Neural cell (in vitro differentiated cells): ENCODE data around the gene SERPINA3. TPM values are rescaled to one million over a fixed set of nuclear protein-coding genes. Genes with fewer than 3 reads are reported as not detected.

Source experiments
- H2AFZ ChIP-seq: fragments of 200-600, 300-800 bp; sonication (generic), shearing (Covaris generic); 2 replicates; pipeline ENCODE4 v1.6.0; 2014; ENCODE audit warnings: low read depth, mild to moderate bottlenecking, antibody characterized with exemption, low read length, moderate library complexity
- H3F3A ChIP-seq: fragments of 200-600 bp; shearing (Covaris generic); 2 replicates; pipeline ENCODE4 v1.6.1; 2016; ENCODE audit warnings: mild to moderate bottlenecking, moderate library complexity, mixed read lengths, antibody characterized with exemption, low read length; ENCODE audit not compliant: insufficient read depth, poor library complexity, severe bottlenecking
- H3K27ac ChIP-seq: fragments of 200-600, 300-800 bp; sonication (generic), shearing (Covaris generic); 2 replicates; pipeline ENCODE4 v1.5.1; 2014; ENCODE audit warnings: mild to moderate bottlenecking, low read length, moderate library complexity
- H3K27me3 ChIP-seq: fragments of 300-800, 200-600 bp; sonication (generic), shearing (Covaris generic); 2 replicates; pipeline ENCODE4 v1.6.0; 2014; ENCODE audit warnings: mild to moderate bottlenecking, low read depth, low read length, moderate library complexity; ENCODE audit not compliant: insufficient read depth
- H3K36me3 ChIP-seq: fragments of 300-800, 200-600 bp; sonication (generic), shearing (Covaris generic); 2 replicates; pipeline ENCODE4 v1.5.1; 2014; ENCODE audit warnings: mild to moderate bottlenecking, antibody characterized with exemption, low read length, moderate library complexity; ENCODE audit not compliant: insufficient read depth
- H3K4me2 ChIP-seq: fragments of 300-800, 200-600 bp; sonication (generic), shearing (Covaris generic); 2 replicates; pipeline ENCODE4 v1.6.0; 2014; ENCODE audit warnings: mild to moderate bottlenecking, low read length
- H3K4me3 ChIP-seq: fragments of 300-800, 200-600 bp; sonication (generic), shearing (Covaris generic); 2 replicates; pipeline ENCODE4 v1.5.1; 2014; ENCODE audit warnings: mild to moderate bottlenecking, low read length, moderate library complexity
- H3K79me2 ChIP-seq: fragments of 200-600 bp; shearing (Covaris generic); replicated peaks from 2 replicates; pipeline ENCODE4 v1.6.0; 2014; ENCODE audit warnings: mild to moderate bottlenecking, low read length, moderate library complexity; ENCODE audit not compliant: insufficient read depth
- H3K9ac ChIP-seq: fragments of 300-800, 200-600 bp; sonication (generic), shearing (Covaris generic); 2 replicates; pipeline ENCODE4 v1.6.1; 2016; ENCODE audit warnings: mild to moderate bottlenecking, low read length, mixed read lengths
- H3K9me2 ChIP-seq: fragments of 200-600 bp; shearing (Covaris generic); 2 replicates; pipeline ENCODE4 v1.6.1; 2016; ENCODE audit warnings: mild to moderate bottlenecking, low read length, mixed read lengths; ENCODE audit not compliant: insufficient read depth
- H3K9me3 ChIP-seq: fragments of 200-600, 300-800 bp; sonication (generic), shearing (Covaris generic); 2 replicates; pipeline ENCODE4 v1.6.1; 2016; ENCODE audit warnings: mild to moderate bottlenecking, mixed run types, low read length, moderate library complexity, mixed read lengths
- H4K20me1 ChIP-seq: fragments of 200-600 bp; shearing (Covaris generic); 2 replicates; pipeline ENCODE4 v1.6.1; 2016; ENCODE audit warnings: mild to moderate bottlenecking, mixed run types; ENCODE audit not compliant: insufficient read depth
- CTCF ChIP-seq: fragments of 450-650 bp; IDR thresholded peaks from 2 replicates; pipeline ENCODE4 v1.5.1; 2014; ENCODE audit warnings: antibody characterized with exemption, mild to moderate bottlenecking, moderate library complexity; ENCODE audit not compliant: poor library complexity, severe bottlenecking
- EP300 ChIP-seq: fragments of 450-650 bp; conservative IDR thresholded peaks from 2 replicates; pipeline ENCODE4 v1.6.1; 2014; ENCODE audit warnings: antibody characterized with exemption, mild to moderate bottlenecking, moderate library complexity; ENCODE audit not compliant: poor library complexity, severe bottlenecking
- EZH2 ChIP-seq: fragments of 200-600, 300-800 bp; shearing (Covaris generic), sonication (generic); IDR thresholded peaks from 2 replicates; pipeline ENCODE4 v1.6.1; 2014; ENCODE audit warnings: antibody characterized with exemption, low read length, borderline replicate concordance, mild to moderate bottlenecking; ENCODE audit not compliant: insufficient read depth, poor library complexity, severe bottlenecking
- MXI1 ChIP-seq: fragments of 450-650 bp; conservative IDR thresholded peaks from 2 replicates; pipeline ENCODE4 v1.6.1; 2014; ENCODE audit warnings: antibody characterized with exemption, mild to moderate bottlenecking; ENCODE audit not compliant: poor library complexity, severe bottlenecking
- POLR2AphosphoS5 ChIP-seq: IDR thresholded peaks from 2 replicates; pipeline ENCODE4 v1.6.1; 2012
- RAD21 ChIP-seq: fragments of 450-650 bp; conservative IDR thresholded peaks from 2 replicates; pipeline ENCODE4 v1.6.1; 2014; ENCODE audit warnings: antibody characterized with exemption, mild to moderate bottlenecking, moderate library complexity
- REST ChIP-seq: IDR thresholded peaks from 2 replicates; pipeline ENCODE4 v1.6.1; 2012; ENCODE audit warnings: borderline replicate concordance
- SMC3 ChIP-seq: fragments of 450-650 bp; conservative IDR thresholded peaks from 2 replicates; pipeline ENCODE4 v1.6.1; 2014; ENCODE audit warnings: antibody characterized with exemption, mild to moderate bottlenecking, moderate library complexity; ENCODE audit not compliant: poor library complexity
- TAF1 ChIP-seq: IDR thresholded peaks from 2 replicates; pipeline ENCODE4 v1.6.1; 2012; ENCODE audit warnings: low read depth
- polyA plus RNA-seq: library from polyadenylated mRNA; depleted of rRNA; stranded (reverse); fragments of >200 nt; gene quantifications from 2 replicates; pipeline ENCODE4 v1.2.3, GENCODE V29; 2014

Gene SERPINA3
- polyA plus RNA-seq, 1 donor from 2014 or later: not detected

GRCh38 chr14:94564381-94564780 lies 47.8 kb upstream of the SERPINA3 start:
- H3K4me2 ChIP-seq: no peak overlapping the region
- no peaks in the 10 kb centered on the region for H3K9me2 ChIP-seq
- H3K36me3 ChIP-seq: no peaks in the 10 kb centered on the region
- H3K4me3 ChIP-seq: no peak overlapping the region
- H3K9ac ChIP-seq: no peak overlapping the region
- H3K27me3 ChIP-seq: no peaks in the 10 kb centered on the region
- H4K20me1 ChIP-seq: no peaks in the 10 kb centered on the region
- no peaks in the 10 kb centered on the region for H3K79me2 ChIP-seq
- no peak for TF ChIP-seq SMC3
- no peak for TF ChIP-seq CTCF
- TF ChIP-seq REST: no peak
- TF ChIP-seq MXI1: no peak
- TF ChIP-seq TAF1: no peak
- no peak for TF ChIP-seq EZH2
- no peak for TF ChIP-seq RAD21
- no peak for TF ChIP-seq EP300
- no peak for TF ChIP-seq POLR2AphosphoS5
- H2AFZ ChIP-seq: no peak overlapping the region
- no peak overlapping the region for H3K27ac ChIP-seq
- no peaks in the 10 kb centered on the region for H3K9me3 ChIP-seq
- no peaks in the 10 kb centered on the region for H3F3A ChIP-seq

DNA sequence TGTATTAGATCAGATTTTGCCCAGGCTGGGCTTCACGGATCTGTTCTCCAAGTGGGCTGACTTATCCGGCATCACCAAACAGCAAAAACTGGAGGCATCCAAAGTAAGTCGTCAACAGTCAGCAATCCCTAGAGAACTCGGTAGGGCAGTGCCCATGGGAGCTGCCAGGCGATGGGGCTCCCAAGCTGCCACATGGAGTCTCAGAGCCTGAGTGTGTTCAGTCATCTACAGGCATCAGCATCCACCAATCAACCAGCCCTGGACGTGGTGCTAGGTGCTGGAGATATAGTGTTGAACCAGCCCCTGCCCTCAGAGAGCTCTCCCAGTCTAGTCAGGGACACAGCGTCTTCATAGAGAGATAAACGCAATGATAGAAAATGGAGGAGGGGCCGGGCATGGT lies 44.0 kb upstream of the SERPINA3 start:
- Histone ChIP-seq H3K36me3 (no peaks in the 10 kb centered on the region), H3K27me3 (no peaks in the 10 kb centered on the region), H3K9me3 (no peaks in the 10 kb centered on the region), H3K4me3 (no peak overlapping the region), H2AFZ (no peak overlapping the region), H3K4me2 (no peak overlapping the region), H3K9ac (no peak overlapping the region), H4K20me1 (no peaks in the 10 kb centered on the region), H3K79me2 (no peaks in the 10 kb centered on the region), H3K27ac (no peak overlapping the region), H3K9me2 (no peaks in the 10 kb centered on the region), H3F3A (no peaks in the 10 kb centered on the region)
- TF ChIP-seq MXI1: no peak
- no peak for TF ChIP-seq EP300
- no peak for TF ChIP-seq SMC3
- TF ChIP-seq POLR2AphosphoS5: no peak
- TF ChIP-seq CTCF: no peak
- no peak for TF ChIP-seq RAD21
- no peak for TF ChIP-seq REST
- no peak for TF ChIP-seq EZH2
- no peak for TF ChIP-seq TAF1
